Epithelial cell of esophagus (primary cell): ENCODE measurements around the gene RUSF1.
"Not testable (repeated sequence)": the region's sequence is repeated elsewhere in the genome, so short reads cannot be mapped to it uniquely, and the experiment has no call there.

Experiments used
- DNase-seq: peaks from one replicate; pipeline ENCODE4 v3.0.0; 2010; ENCODE audit warnings: low read depth
- H3K4me3 ChIP-seq: 2 replicates; pipeline ENCODE4 v1.5.1; 2011; ENCODE audit warnings: mild to moderate bottlenecking, low read length, control low read depth
- TF ChIP-seq, protein P1 (sequence below): IDR thresholded peaks from 2 replicates; pipeline ENCODE4 v1.5.1; 2011; ENCODE audit warnings: low read depth, mild to moderate bottlenecking, low read length, control low read depth, inconsistent platforms; ENCODE audit not compliant: insufficient read depth; ENCODE audit errors: missing control alignments

The RUSF1 gene

DNA sequence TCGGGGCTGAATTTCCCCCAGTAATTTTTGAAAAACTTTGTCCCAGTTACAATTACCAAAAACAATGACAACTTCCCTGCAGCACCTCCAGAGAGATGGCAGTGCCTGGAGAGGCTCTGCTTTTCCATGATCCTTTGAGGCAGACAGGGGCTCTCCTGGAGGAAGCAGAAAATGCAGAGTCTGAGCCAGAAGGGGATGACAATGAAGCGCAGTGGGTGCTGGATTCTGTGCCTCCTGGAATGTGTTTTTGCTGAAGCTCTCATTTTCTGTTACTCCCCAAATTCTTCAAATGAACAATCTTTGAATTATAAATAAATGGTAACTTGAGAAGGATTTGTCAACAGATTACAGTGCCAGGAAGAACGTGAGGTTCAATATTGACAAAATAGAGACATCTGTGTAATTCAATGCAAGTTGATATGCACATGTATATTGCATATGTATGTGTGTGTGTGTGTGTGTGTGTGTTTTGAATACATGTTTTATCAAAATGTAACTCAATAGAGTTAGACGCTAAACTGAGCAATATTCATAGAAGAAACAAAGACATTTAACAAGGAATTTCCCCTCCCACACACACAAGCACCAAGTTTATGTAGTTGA, 9.7 kb upstream of the RUSF1 start:
- DNase-seq = no peak
- TF ChIP-seq, protein P1, sequence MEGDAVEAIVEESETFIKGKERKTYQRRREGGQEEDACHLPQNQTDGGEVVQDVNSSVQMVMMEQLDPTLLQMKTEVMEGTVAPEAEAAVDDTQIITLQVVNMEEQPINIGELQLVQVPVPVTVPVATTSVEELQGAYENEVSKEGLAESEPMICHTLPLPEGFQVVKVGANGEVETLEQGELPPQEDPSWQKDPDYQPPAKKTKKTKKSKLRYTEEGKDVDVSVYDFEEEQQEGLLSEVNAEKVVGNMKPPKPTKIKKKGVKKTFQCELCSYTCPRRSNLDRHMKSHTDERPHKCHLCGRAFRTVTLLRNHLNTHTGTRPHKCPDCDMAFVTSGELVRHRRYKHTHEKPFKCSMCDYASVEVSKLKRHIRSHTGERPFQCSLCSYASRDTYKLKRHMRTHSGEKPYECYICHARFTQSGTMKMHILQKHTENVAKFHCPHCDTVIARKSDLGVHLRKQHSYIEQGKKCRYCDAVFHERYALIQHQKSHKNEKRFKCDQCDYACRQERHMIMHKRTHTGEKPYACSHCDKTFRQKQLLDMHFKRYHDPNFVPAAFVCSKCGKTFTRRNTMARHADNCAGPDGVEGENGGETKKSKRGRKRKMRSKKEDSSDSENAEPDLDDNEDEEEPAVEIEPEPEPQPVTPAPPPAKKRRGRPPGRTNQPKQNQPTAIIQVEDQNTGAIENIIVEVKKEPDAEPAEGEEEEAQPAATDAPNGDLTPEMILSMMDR = no peak
- no peak overlapping the region for H3K4me3 ChIP-seq

DNA sequence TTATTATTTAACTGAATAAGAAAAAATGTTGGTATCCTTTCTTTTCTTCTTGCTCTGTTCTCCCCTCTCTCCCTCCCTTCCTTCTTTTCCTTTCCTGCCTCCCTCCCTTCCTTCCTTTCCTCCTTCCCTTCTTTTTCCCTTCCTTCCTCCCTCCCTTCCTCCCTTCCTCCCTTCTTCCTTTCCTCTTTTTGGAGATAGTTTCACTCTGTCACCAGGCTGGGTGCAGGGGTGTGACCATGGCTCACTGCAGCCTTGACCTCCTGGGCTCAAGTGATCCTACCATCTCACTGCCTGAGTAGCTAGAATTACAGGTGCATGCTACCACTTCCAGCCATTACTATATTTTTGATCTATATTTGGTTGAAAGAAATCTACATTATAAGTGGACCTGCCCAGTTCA, 5.7 kb upstream of the RUSF1 start:
- no peak overlapping the region for H3K4me3 ChIP-seq
- no peak for DNase-seq
- TF ChIP-seq, protein P1 = no peak

DNA sequence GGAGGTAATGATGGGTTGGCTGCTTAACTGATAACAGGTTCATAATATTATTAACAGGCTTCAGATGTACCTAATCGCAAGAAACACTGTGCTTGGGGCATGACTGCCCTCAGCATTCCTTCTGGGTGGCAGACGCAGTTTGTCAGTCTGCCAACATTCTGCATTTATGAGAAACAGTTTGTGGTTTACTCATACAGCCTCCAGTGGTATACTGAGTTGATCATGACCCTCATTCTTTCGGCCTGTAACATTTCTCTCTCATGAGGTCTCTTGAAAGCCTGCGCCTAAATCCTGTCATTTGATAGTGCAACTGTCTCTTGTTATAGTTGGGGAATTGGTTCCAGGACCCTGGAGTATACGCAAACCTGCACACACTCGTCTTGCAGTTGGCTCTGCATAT, 4.9 kb upstream of the RUSF1 start:
- H3K4me3 ChIP-seq = no peak overlapping the region
- TF ChIP-seq, protein P1 = no peak
- peak; percentile 74 for DNase-seq

DNA sequence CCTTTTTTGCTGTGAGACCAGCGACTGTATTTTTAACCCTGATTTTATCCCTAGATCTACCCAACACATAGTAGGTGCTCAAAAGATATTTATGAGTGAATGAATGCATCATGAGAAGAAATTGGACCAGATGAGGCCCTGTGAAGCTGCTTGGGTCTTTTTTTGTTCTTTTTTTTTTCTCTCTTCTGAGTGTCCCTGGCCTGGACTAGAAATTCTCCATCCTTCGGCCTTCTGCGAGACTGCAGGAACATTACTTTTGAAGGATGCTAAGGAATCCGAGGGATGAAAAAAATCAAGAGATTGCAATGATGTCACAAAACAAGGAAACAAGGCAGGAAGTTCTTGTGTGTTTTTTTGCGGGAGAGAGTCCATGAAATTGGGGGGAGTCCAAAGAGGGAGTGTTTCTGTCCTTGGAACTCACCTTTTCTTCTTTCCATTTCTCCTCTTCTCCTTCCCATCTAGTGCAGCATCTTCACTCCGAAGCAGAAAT, 560 bp upstream of the RUSF1 start:
- TF ChIP-seq, protein P1 = no peak
- no peak for DNase-seq
- H3K4me3 ChIP-seq = peak overlapping the region; percentile 92

DNA sequence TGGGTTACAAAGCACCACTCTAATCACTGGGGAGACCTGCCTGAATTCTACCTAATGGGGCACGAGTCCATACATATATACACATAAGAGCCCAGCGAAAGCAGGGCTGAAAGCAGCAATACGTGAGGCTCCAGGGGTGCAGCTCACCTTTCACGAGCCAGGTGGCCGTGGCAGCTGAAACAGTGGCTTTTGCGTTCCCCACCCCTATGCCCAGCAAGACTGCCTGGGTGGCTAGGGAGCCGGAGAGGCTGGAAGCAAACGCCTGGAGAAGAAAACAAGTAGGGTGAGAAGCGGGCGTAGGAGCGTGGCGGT, 618 bp downstream of the RUSF1 start:
- TF ChIP-seq, protein P1 = no peak
- no peak for DNase-seq
- peak overlapping the region; percentile 92 for H3K4me3 ChIP-seq

DNA sequence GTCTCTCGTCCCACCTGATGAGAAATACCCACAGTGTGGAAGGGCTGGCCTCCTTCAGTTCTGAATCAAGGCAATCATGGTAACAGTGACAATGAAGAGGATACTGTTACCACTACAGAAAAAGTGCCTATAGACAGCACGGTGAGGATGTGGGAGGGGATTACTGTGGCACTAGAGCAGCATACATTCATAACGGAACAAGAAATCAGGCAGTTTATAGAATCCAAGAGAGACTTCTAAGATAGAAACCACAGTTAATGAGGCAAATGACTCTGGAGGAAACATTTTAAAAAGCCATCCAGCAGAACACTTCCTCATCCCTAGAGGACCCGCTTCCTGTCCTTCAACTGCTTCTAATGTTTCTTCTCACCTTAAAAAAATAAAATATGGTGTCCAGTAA, 2.7 kb downstream of the RUSF1 start:
- TF ChIP-seq, protein P1 = no peak
- DNase-seq = no peak

DNA sequence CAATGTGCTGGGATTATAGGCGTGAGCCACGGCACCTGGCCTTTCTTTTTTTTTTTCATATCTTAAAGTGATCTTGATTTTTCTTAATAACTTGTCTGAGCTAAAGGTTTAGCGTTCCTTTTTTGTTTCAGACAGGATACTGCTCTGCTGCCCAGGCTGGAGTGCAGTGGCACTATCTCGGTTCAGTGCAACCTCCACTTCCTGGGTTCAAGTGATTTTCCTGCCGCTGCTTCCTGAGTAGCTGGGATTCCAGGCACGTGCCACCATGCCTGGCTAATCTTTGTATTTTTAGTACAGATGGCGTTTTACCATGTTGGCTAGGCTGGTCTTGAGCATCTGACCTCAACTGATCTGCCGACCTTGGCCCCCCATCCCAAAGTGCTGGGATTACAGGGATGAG, 4.0 kb downstream of the RUSF1 start:
- DNase-seq = no peak
- TF ChIP-seq, protein P1 = no peak
- H3K4me3 ChIP-seq = no peak overlapping the region

More for the DNA sequence above, 2.7 kb downstream of the RUSF1 start:
- no peak overlapping the region for H3K4me3 ChIP-seq

DNA sequence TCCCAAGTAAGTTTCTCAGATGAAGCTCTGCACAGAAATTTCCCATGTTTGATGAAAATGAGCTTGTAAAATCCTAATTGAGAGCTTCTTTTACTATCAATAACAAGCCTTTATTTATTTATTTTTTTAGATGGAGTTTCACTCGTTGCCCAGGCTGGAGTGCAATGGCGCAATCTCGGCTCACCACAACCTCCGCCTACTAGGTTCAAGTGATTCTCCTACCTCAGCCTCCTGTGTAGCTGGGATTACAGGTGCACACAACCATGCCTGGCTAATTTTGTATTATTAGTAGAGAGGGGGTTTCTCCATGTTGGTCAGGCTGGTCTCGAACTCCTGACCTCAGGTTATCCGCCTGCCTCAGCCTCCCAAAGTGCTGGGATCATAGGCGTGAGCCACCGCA, 4.6 kb downstream of the RUSF1 start:
- DNase-seq, H3K4me3 ChIP-seq: not testable (repeated sequence)
